OCI-LY7 (cell line): ENCODE measurements around the gene RPS27A. TPM values are rescaled to one million over a fixed set of nuclear protein-coding genes. Genes with fewer than 3 reads are reported as not detected.
"Not testable (repeated sequence)": the region's sequence is repeated elsewhere in the genome, so short reads cannot be mapped to it uniquely, and the experiment has no call there.

Source experiments
- BruUV-seq: library from RNA; stranded (reverse); fragments of 400-500 nt; replicated peaks from 2 replicates; lab custom pipeline; 2021; lab: Mats Ljungman, UMichigan
- CTCF ChIA-PET: fragments of 300-600 bp; sonication (Branson Sonifier 250); formaldehyde crosslinking; loops from one replicate; lab custom pipeline; 2022; ENCODE audit warnings: antibody characterized with exemption; ENCODE audit not compliant: unreplicated experiment; lab: Charles Lee
- POLR2A ChIA-PET: fragments of 300-600 bp; sonication (Branson Sonifier 250); formaldehyde crosslinking; loops from one replicate; lab custom pipeline; 2022; ENCODE audit warnings: antibody characterized with exemption; lab: Charles Lee
- DNase-seq: peaks from one replicate; pipeline ENCODE4 v3.0.0-alpha.2; 2015; ENCODE audit warnings: low spot score
- H2AFZ ChIP-seq: fragments of 200-600 bp; sonication (generic), shearing (Covaris generic); 2 replicates; pipeline ENCODE4 v1.6.1; 2014; ENCODE audit warnings: mild to moderate bottlenecking, antibody characterized with exemption, low read length, moderate library complexity
- H3K27ac ChIP-seq: fragments of 200-600 bp; sonication (generic); 2 replicates; pipeline ENCODE4 v1.5.1; 2014; ENCODE audit warnings: mixed run types, low read depth, mild to moderate bottlenecking, moderate library complexity, low read length, inconsistent platforms; ENCODE audit not compliant: poor library complexity, severe bottlenecking
- H3K36me3 ChIP-seq: fragments of 200-600 bp; sonication (generic); 2 replicates; pipeline ENCODE4 v1.6.1; 2014; ENCODE audit warnings: mild to moderate bottlenecking, antibody characterized with exemption, low read length, moderate library complexity, mixed read lengths; ENCODE audit not compliant: insufficient read depth
- H3K4me1 ChIP-seq: fragments of 200-600 bp; sonication (generic); 2 replicates; pipeline ENCODE4 v1.5.1; 2014; ENCODE audit warnings: mild to moderate bottlenecking, low read length; ENCODE audit not compliant: insufficient read depth, poor library complexity, severe bottlenecking
- H3K4me2 ChIP-seq: fragments of 200-600 bp; sonication (generic); 2 replicates; pipeline ENCODE4 v1.6.1; 2014; ENCODE audit warnings: mild to moderate bottlenecking, low read length
- H3K4me3 ChIP-seq: fragments of 200-600 bp; sonication (generic); 2 replicates; pipeline ENCODE4 v1.5.1; 2014; ENCODE audit warnings: mild to moderate bottlenecking, low read depth, low read length; ENCODE audit not compliant: poor library complexity, severe bottlenecking
- H3K79me2 ChIP-seq: fragments of 200-600 bp; sonication (generic); 2 replicates; pipeline ENCODE4 v1.6.1; 2016; ENCODE audit warnings: low read depth, mild to moderate bottlenecking, low read length, moderate library complexity, mixed read lengths; ENCODE audit not compliant: insufficient read depth
- H3K9me2 ChIP-seq: fragments of 200-600 bp; sonication (generic); 2 replicates; pipeline ENCODE4 v1.6.1; 2016; ENCODE audit warnings: mild to moderate bottlenecking, low read length, mixed read lengths; ENCODE audit not compliant: insufficient read depth
- H3K9me3 ChIP-seq: fragments of 200-600 bp; sonication (generic); 2 replicates; pipeline ENCODE4 v1.6.1; 2014; ENCODE audit warnings: mild to moderate bottlenecking, mixed run types, low read length, mixed read lengths
- H4K20me1 ChIP-seq: fragments of 200-600 bp; sonication (generic); 2 replicates; pipeline ENCODE4 v1.6.1; 2014; ENCODE audit warnings: mild to moderate bottlenecking, antibody characterized with exemption, low read length, moderate library complexity, mixed read lengths; ENCODE audit not compliant: insufficient read depth
- CTCF ChIP-seq: fragments of 200-600 bp; sonication (generic); conservative IDR thresholded peaks from 2 replicates; pipeline ENCODE4 v1.5.1; 2014; ENCODE audit warnings: mild to moderate bottlenecking, antibody characterized with exemption, low read length, moderate library complexity, mixed read lengths
- EZH2phosphoT487 ChIP-seq: fragments of 200-600 bp; sonication (generic); IDR thresholded peaks from 2 replicates; pipeline ENCODE4 v1.6.1; 2018; ENCODE audit warnings: low read depth, borderline replicate concordance, mild to moderate bottlenecking, mixed run types, antibody characterized with exemption, low read length, moderate library complexity, mixed read lengths
- intact Hi-C: fragments of 100-400 bp; cut with micrococcal nuclease; formaldehyde crosslinking; loops from one replicate; pipeline ENCODE4 v1.10.0; 2022; ENCODE audit not compliant: unreplicated experiment
- total RNA-seq, 2 experiments: library from RNA; depleted of rRNA in 1 of 2; stranded (reverse); fragments of >200 nt in 1 of 2; shearing (Covaris generic) in 1 of 2; gene quantifications; 2 replicates each; pipeline ENCODE4 v1.2.3, GENCODE V29; 2014 to 2022

Gene RPS27A
- total RNA-seq, 2 experiments from 2014 or later, result 1,456 to 1,716 TPM

GRCh38 chr2:55245411-55245810, 12.9 kb downstream of the RPS27A start:
- Histone ChIP-seq H3K27ac (no peak overlapping the region), H3K9me3 (no peaks in the 10 kb centered on the region), H3K79me2 (no peaks in the 10 kb centered on the region), H3K4me3 (no peak overlapping the region), H2AFZ (no peak overlapping the region), H3K4me2 (no peak overlapping the region), H3K9me2 (no peaks in the 10 kb centered on the region), H4K20me1 (no peaks in the 10 kb centered on the region), H3K4me1 (no peaks in the 10 kb centered on the region), H3K36me3 (peaks cover 87% of the 10 kb centered on the region)
- ChIA-PET CTCF (no interaction called here), POLR2A (interaction anchor here (0.7 kb wide), 1 partner anchor 1330 kb away, joined by 3 read pairs; no protein-coding TSS in a partner anchor)
- TF ChIP-seq CTCF, result no peak
- TF ChIP-seq EZH2phosphoT487, result no peak
- BruUV-seq, result no TSS peak
- intact Hi-C loops, result no loop called here
- no peak for DNase-seq

GRCh38 chr2:55247025-55247424, 14.5 kb downstream of the RPS27A start:
- DNase-seq, result no peak
- Histone ChIP-seq H3K4me1 (no peaks in the 10 kb centered on the region), H3K4me3 (no peak overlapping the region), H3K36me3 (peaks cover 85% of the 10 kb centered on the region), H2AFZ (no peak overlapping the region), H3K9me3 (no peaks in the 10 kb centered on the region), H3K9me2 (no peaks in the 10 kb centered on the region), H3K79me2 (no peaks in the 10 kb centered on the region), H4K20me1 (no peaks in the 10 kb centered on the region), H3K27ac (no peak overlapping the region), H3K4me2 (no peak overlapping the region)
- TF ChIP-seq CTCF (no peak), EZH2phosphoT487 (no peak)
- intact Hi-C loops, result no loop called here
- no TSS peak for BruUV-seq
- ChIA-PET CTCF (no interaction called here), POLR2A (interaction anchor here (1.0 kb wide), 1 partner anchor 42 kb away, joined by 3 read pairs; no protein-coding TSS in a partner anchor)

GRCh38 chr2:55252832-55253231, 20.3 kb downstream of the RPS27A start:
- Histone ChIP-seq H3K4me1 (no peaks in the 10 kb centered on the region), H3K4me2 (no peak overlapping the region), H3K36me3 (peaks cover 86% of the 10 kb centered on the region), H2AFZ (no peak overlapping the region), H3K79me2 (no peaks in the 10 kb centered on the region), H4K20me1 (no peaks in the 10 kb centered on the region), H3K27ac (no peak overlapping the region), H3K4me3 (no peak overlapping the region), H3K9me2 (no peaks in the 10 kb centered on the region), H3K9me3 (no peaks in the 10 kb centered on the region)
- CTCF ChIA-PET, result no interaction called here
- intact Hi-C loops, result no loop called here
- no peak for TF ChIP-seq CTCF
- TF ChIP-seq EZH2phosphoT487, result no peak
- POLR2A ChIA-PET, result no interaction called here
- BruUV-seq, result no TSS peak
- DNase-seq, result no peak

- H2AFZ ChIP-seq, H3K9me3 ChIP-seq, H3K9me2 ChIP-seq, H4K20me1 ChIP-seq, DNase-seq, H3K4me1 ChIP-seq, H3K79me2 ChIP-seq, H3K4me3 ChIP-seq, H3K27ac ChIP-seq, CTCF ChIA-PET, intact Hi-C loops, BruUV-seq, H3K4me2 ChIP-seq: not testable (repeated sequence)
- peaks cover 87% of the 10 kb centered on the region for H3K36me3 ChIP-seq
- POLR2A ChIA-PET, result interaction anchor here (0.6 to 1.2 kb wide), 4 partner anchors 10 to 194 kb away, joined by 3 to 7 read pairs (median 4); no protein-coding TSS in a partner anchor
Measured at GRCh38 chr2:55259586-55259985, 27.1 kb downstream of the RPS27A start.
